Activated B cell treated with CpG ODN at 0.5 μM for 24 hours (primary cell): ENCODE data around the gene ARFGEF2. TPM values are rescaled to one million over a fixed set of nuclear protein-coding genes. Genes with fewer than 3 reads are reported as not detected.

Experiments
- ATAC-seq: fragments of 200-7000 bp; cut with Tn5 transposase; one replicate; pipeline ENCODE4 v1.10.0; 2021; ENCODE audit warnings: low read depth, mild to moderate bottlenecking, moderate library complexity
- CTCF ChIA-PET: fragments of 350-600 bp; sonication (Branson Sonifier 250); formaldehyde crosslinking; loops from one replicate; lab custom pipeline; 2021; ENCODE audit warnings: antibody characterized with exemption; lab: Charles Lee
- POLR2A ChIA-PET: fragments of 350-600 bp; sonication (Branson Sonifier 250); formaldehyde crosslinking; loops from one replicate; lab custom pipeline; 2021; ENCODE audit warnings: antibody characterized with exemption; lab: Charles Lee
- DNase-seq: peaks from one replicate; pipeline ENCODE4 v3.0.0; 2022
- H3K27ac Mint-ChIP-seq: one replicate; pipeline ENCODE4 v1.8.0; 2020; ENCODE audit warnings: mixed read lengths
- H3K27me3 Mint-ChIP-seq: one replicate; pipeline ENCODE4 v1.8.0; 2021; ENCODE audit warnings: mixed read lengths
- H3K36me3 Mint-ChIP-seq: one replicate; pipeline ENCODE4 v1.8.0; 2021; ENCODE audit warnings: low read depth, mixed read lengths
- H3K4me1 Mint-ChIP-seq: one replicate; pipeline ENCODE4 v1.8.0; 2021; ENCODE audit warnings: mixed read lengths
- H3K4me3 Mint-ChIP-seq: one replicate; pipeline ENCODE4 v1.8.0; 2020; ENCODE audit warnings: mild to moderate bottlenecking, mixed read lengths
- H3K9me3 Mint-ChIP-seq: one replicate; pipeline ENCODE4 v1.8.0; 2020; ENCODE audit warnings: mixed read lengths
- CTCF ChIP-seq: fragments of 200-600 bp; IDR thresholded peaks from one replicate; pipeline ENCODE4 v1.8.0; 2022; ENCODE audit warnings: antibody characterized with exemption, mild to moderate bottlenecking
- intact Hi-C: fragments of 100-400 bp; cut with micrococcal nuclease; formaldehyde crosslinking; loops from one replicate; pipeline ENCODE4 v1.15.1; 2024
- total RNA-seq: library from RNA; stranded (reverse); gene quantifications from 2 replicates; pipeline ENCODE4 v1.2.3, GENCODE V29; 2022

The ARFGEF2 gene
- total RNA-seq, 1 donor from 2014 or later = 39.0 TPM

DNA sequence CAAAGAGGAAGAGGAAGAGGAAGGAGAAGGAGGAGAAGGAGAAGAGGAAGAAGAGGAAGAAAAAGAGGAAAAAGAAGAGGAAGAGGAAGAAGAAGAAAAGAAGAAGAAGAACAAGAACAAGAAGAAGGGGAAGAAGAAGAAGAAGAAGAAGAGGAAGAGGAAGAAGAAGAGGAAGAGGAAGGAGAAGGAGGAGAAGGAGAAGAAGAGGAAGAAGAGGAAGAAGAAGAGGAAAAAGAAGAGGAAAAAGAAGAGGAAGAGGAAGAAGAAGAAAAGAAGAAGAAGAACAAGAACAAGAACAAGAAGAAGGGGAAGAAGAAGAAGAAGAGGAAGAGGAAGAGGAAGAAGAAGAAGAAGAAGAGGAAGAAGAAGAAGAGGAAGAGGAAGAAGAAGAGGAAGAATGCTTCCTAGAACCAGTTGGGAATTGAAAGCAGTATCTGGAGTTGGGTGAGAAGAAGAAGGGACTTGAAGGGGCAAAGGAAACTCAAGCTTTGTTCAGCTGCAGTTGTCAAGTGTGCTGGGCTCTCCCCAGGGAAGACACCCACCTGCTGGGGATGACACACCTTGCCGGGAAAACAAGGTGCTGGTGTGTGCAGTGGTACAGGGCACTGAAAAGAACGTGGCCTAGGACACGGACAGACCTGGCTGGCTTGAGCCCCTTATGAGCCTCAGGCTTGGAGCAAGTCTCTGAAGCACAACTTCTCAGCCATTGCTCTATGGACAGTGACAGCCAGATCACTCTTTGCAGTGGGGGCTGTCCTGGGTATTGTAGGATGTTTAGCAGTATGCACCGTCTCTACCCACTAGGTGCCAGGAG, 30.1 kb upstream of the ARFGEF2 start:
- ATAC-seq (peak; percentile 34), DNase-seq (no peak)
- no peak for TF ChIP-seq CTCF
- peak overlapping the region; percentile 39 for H3K27ac Mint-ChIP-seq
- peaks cover 20% of the 10 kb centered on the region for H3K4me1 Mint-ChIP-seq
- H3K36me3 Mint-ChIP-seq = no peaks in the 10 kb centered on the region
- no peaks in the 10 kb centered on the region for H3K27me3 Mint-ChIP-seq
- H3K4me3 Mint-ChIP-seq = no peak overlapping the region
- intact Hi-C loops = no loop called here
- no peaks in the 10 kb centered on the region for H3K9me3 Mint-ChIP-seq
- ChIA-PET POLR2A (interaction anchor here (0.6 kb wide), 1 partner anchor 34 kb away, joined by 3 read pairs; no protein-coding TSS in a partner anchor), CTCF (interaction anchor here (0.6 to 1.4 kb wide), 2 partner anchors 26 to 1214 kb away, joined by 3 to 4 read pairs; no protein-coding TSS in a partner anchor)

DNA sequence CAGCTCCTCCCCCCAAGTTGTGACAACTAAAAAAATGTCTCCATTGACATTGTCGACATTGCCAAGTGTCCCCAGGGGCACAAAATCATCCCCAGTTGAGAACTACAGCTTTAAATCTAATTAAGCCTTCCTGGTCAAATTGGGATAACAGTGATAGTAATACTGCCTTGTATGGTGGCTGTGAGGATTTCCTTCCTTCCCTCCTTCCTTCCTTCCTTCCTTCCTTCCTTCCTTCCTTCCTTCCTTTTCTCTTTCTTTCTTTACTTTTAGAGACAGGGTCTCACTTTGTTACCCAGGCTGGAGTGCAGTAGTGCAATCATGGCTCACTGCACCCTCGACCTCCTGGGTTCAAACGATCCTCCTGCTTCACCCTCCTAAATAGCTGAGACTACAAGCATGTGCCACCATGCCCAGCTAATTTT, 29.5 kb upstream of the ARFGEF2 start:
- Mint-ChIP-seq H3K27me3 (no peaks in the 10 kb centered on the region), H3K27ac (no peak overlapping the region), H3K4me1 (peaks cover 20% of the 10 kb centered on the region), H3K9me3 (no peaks in the 10 kb centered on the region), H3K36me3 (no peaks in the 10 kb centered on the region), H3K4me3 (no peak overlapping the region)
- intact Hi-C loops = no loop called here
- DNase-seq (no peak), ATAC-seq (no peak)
- ChIA-PET POLR2A (no interaction called here), CTCF (interaction anchor here (0.6 to 1.4 kb wide), 2 partner anchors 26 to 1214 kb away, joined by 3 to 4 read pairs; no protein-coding TSS in a partner anchor)
- TF ChIP-seq CTCF = no peak

DNA sequence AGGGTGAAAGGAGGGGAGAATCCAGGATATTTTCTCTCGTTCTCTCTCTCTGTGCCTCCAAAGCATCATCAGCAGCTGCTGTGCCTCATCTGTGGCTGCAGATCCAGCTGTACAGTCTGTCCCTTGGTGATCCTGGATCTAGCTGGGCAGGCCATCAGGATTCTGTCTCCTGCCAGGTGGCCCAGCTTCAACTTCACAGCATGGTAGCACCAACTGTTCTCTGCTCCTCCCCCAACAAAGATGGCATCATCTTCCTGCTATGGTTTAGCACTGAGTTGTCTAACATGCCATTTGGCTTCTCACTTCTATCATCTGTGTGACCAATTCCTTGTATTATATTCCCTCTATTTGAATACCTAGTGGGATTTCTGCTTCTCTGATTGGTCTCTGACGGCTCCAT, 28.6 kb upstream of the ARFGEF2 start:
- ATAC-seq = no peak
- ChIA-PET CTCF (interaction anchor here (1.4 kb wide), 1 partner anchor 1215 kb away, joined by 3 read pairs; no protein-coding TSS in a partner anchor), POLR2A (interaction anchor here (0.6 to 1.6 kb wide), 2 partner anchors 65 to 105 kb away, joined by 3 to 4 read pairs; partner anchors contain the start of gene PREX1)
- no peak overlapping the region for H3K4me3 Mint-ChIP-seq
- intact Hi-C loops = no loop called here
- DNase-seq = no peak
- H3K36me3 Mint-ChIP-seq = no peaks in the 10 kb centered on the region
- TF ChIP-seq CTCF = no peak
- H3K27ac Mint-ChIP-seq = no peak overlapping the region
- H3K27me3 Mint-ChIP-seq = no peaks in the 10 kb centered on the region
- H3K9me3 Mint-ChIP-seq = no peaks in the 10 kb centered on the region
- H3K4me1 Mint-ChIP-seq = peaks cover 27% of the 10 kb centered on the region

- Mint-ChIP-seq H3K27ac (no peak overlapping the region), H3K36me3 (no peaks in the 10 kb centered on the region), H3K9me3 (no peaks in the 10 kb centered on the region), H3K4me3 (no peak overlapping the region), H3K27me3 (no peaks in the 10 kb centered on the region), H3K4me1 (peaks cover 32% of the 10 kb centered on the region)
- DNase-seq = no peak
- no peak for ATAC-seq
- intact Hi-C loops = no loop called here
- TF ChIP-seq CTCF = no peak
- CTCF ChIA-PET = no interaction called here
- POLR2A ChIA-PET = interaction anchor here (1.6 kb wide), 1 partner anchor 65 kb away, joined by 4 read pairs; the partner anchor contains the start of gene PREX1
These were observed 28.1 kb upstream of the ARFGEF2 start for GRCh38 chr20:48893374-48893773.
